PC-9 (cell line): Measurements from ENCODE around the gene DES.

Experiments used
- CTCF ChIP-seq: fragments of 200-600 bp; sonication (generic); conservative IDR thresholded peaks from 2 replicates; pipeline ENCODE4 v1.6.1; 2017; ENCODE audit warnings: mixed run types, antibody characterized with exemption, mild to moderate bottlenecking, moderate library complexity
- EZH2 ChIP-seq: fragments of 200-600 bp; sonication (generic); IDR thresholded peaks from 2 replicates; pipeline ENCODE4 v1.8.0; 2017; ENCODE audit warnings: antibody characterized with exemption, low read depth

- TF ChIP-seq CTCF (no peak), EZH2 (no peak)
Measured at GRCh38 chr2:219445220-219445640, 27.1 kb downstream of the DES start.
